Breast epithelium (tissue), 4 donors: Measurements from ENCODE around the gene FSD2. TPM values are rescaled to one million over a fixed set of nuclear protein-coding genes. Genes with fewer than 3 reads are reported as not detected.
"Not testable (repeated sequence)": the region's sequence is repeated elsewhere in the genome, so short reads cannot be mapped to it uniquely, and the experiment has no call there.

Experiments
- DNase-seq, 2 donors: peaks; one replicate each; pipeline ENCODE4 v3.0.0-alpha.2; 2019; ENCODE audit warnings: low spot score in 2 of 2
- H3K27ac ChIP-seq, 2 donors: fragments of 200-600 bp; sonication (generic) in 1 of 2; one replicate each; pipeline ENCODE4 v1.5.1; 2016 to 2019; ENCODE audit warnings: mild to moderate bottlenecking in 1 of 2
- H3K27me3 ChIP-seq, 2 donors: fragments of 200-600 bp; sonication (generic) in 1 of 2; one replicate each; pipeline versions ENCODE4 v1.5.1 to v1.6.0; 2017 to 2019; ENCODE audit warnings: control low read depth in 1 of 2, mild to moderate bottlenecking in 1 of 2
- H3K36me3 ChIP-seq: fragments of 200-600 bp; one replicate; pipeline ENCODE4 v1.5.1; 2019
- H3K4me1 ChIP-seq, 2 donors: fragments of 200-600 bp; sonication (generic); one replicate each; pipeline ENCODE4 v1.5.1; 2016 to 2019; ENCODE audit warnings: control low read depth in 1 of 2
- H3K4me3 ChIP-seq, 3 donors: fragments of 200-600 bp; sonication (generic); 1 replicate in 2 of 3; 2 replicates in 1 of 3; pipeline ENCODE4 v1.5.1; 2016 to 2019; ENCODE audit warnings: mild to moderate bottlenecking in 3 of 3, moderate library complexity in 2 of 3
- H3K9me3 ChIP-seq, 2 donors: fragments of 200-600 bp; sonication (generic) in 1 of 2; one replicate each; pipeline ENCODE4 v1.5.1; 2016 to 2019; ENCODE audit warnings: control low read depth in 1 of 2
- POLR2A ChIP-seq: fragments of 450-650 bp; IDR thresholded peaks from one replicate; pipeline ENCODE4 v1.6.1; 2016; ENCODE audit warnings: antibody characterized with exemption, mild to moderate bottlenecking, moderate library complexity
- POLR2AphosphoS5 ChIP-seq, 3 donors: sonication (generic); formaldehyde crosslinking; IDR thresholded peaks; one replicate each; pipeline ENCODE4 v1.6.1; 2017; ENCODE audit warnings: antibody characterized with exemption in 3 of 3
- intact Hi-C: fragments of 100-400 bp; cut with DNase I; formaldehyde crosslinking; loops from one replicate; pipeline ENCODE4 v1.15.1; 2023; ENCODE audit warnings: low total_unique reads
- total RNA-seq, 3 donors: library from RNA; depleted of rRNA; stranded (reverse); fragments of >200 nt; gene quantifications; one replicate each; pipeline ENCODE4 v1.1.0, GENCODE V29; 2016
- TF ChIP-seq, protein P1 (sequence below), 3 donors: fragments of 450-650 bp; IDR thresholded peaks; one replicate each; pipeline ENCODE4 v1.5.1; 2016 to 2017; ENCODE audit warnings: antibody characterized with exemption in 3 of 3, mild to moderate bottlenecking in 3 of 3, moderate library complexity in 3 of 3

The FSD2 gene
- total RNA-seq, 3 donors from 2014 or later: under 0.01 to 1.6 TPM; not detected in 1

GRCh38 chr15:82709081-82709420, 96.8 kb downstream of the FSD2 start:
- DNase-seq: no peak
- H3K4me1 ChIP-seq: peaks cover 0 to 5% of the 10 kb centered on the region in 2 donors
- no peaks in the 10 kb centered on the region for H3K27me3 ChIP-seq
- intact Hi-C loops: no loop called here
- H3K36me3 ChIP-seq: no peaks in the 10 kb centered on the region
- no peaks in the 10 kb centered on the region for H3K9me3 ChIP-seq
- TF ChIP-seq, protein P1, sequence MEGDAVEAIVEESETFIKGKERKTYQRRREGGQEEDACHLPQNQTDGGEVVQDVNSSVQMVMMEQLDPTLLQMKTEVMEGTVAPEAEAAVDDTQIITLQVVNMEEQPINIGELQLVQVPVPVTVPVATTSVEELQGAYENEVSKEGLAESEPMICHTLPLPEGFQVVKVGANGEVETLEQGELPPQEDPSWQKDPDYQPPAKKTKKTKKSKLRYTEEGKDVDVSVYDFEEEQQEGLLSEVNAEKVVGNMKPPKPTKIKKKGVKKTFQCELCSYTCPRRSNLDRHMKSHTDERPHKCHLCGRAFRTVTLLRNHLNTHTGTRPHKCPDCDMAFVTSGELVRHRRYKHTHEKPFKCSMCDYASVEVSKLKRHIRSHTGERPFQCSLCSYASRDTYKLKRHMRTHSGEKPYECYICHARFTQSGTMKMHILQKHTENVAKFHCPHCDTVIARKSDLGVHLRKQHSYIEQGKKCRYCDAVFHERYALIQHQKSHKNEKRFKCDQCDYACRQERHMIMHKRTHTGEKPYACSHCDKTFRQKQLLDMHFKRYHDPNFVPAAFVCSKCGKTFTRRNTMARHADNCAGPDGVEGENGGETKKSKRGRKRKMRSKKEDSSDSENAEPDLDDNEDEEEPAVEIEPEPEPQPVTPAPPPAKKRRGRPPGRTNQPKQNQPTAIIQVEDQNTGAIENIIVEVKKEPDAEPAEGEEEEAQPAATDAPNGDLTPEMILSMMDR (IDR thresholded peaks at IDR 0.05): no peak
- TF ChIP-seq POLR2A (no peak), POLR2AphosphoS5 (IDR thresholded peaks at IDR 0.05) (no peak)
- H3K4me3 ChIP-seq: peak overlapping the region; percentile 58 to 86 (median 61)
- no peak overlapping the region for H3K27ac ChIP-seq

GRCh38 chr15:82705856-82706255, 100.0 kb downstream of the FSD2 start:
- intact Hi-C loops: not testable (repeated sequence)

More at GRCh38 chr15:82705856-82706255, 100.0 kb downstream of the FSD2 start:
- not testable (repeated sequence) for H3K4me3 ChIP-seq, H3K27ac ChIP-seq, H3K27me3 ChIP-seq, H3K36me3 ChIP-seq, H3K4me1 ChIP-seq, H3K9me3 ChIP-seq, DNase-seq

Other genes starting within 250 kb of the FSD2 start
- gene CPEB1, start 158.7 kb downstream of the FSD2 start, total RNA-seq: 1 to 10 TPM; 2.2 to 6.9 (median 4.6) TPM
- 1 to 10 TPM; 4.6 to 8.0 (median 5.3) TPM for gene AP3B2, start 96.2 kb downstream of the FSD2 start, total RNA-seq
- gene WHAMM, start 3.6 kb upstream of the FSD2 start, total RNA-seq: 10 to 100 TPM; 10.8 to 12.9 (median 11.0) TPM
- gene HOMER2, start 146.7 kb upstream of the FSD2 start, total RNA-seq: 100 to 1,000 TPM in 1 of 3 donors, 10 to 100 TPM in 1, 1 to 10 TPM in 1; 6.1 to 295 (median 77.7) TPM
- gene RAMAC, start 180.1 kb upstream of the FSD2 start, total RNA-seq: 10 to 100 TPM; 14.9 to 32.3 (median 22.6) TPM
- gene C15orf40, start 205.6 kb upstream of the FSD2 start, total RNA-seq: 10 to 100 TPM; 10.2 to 26.8 (median 14.6) TPM